Right lobe of liver (tissue), 6 donors: ENCODE data around the gene ATRIP. TPM values are rescaled to one million over a fixed set of nuclear protein-coding genes. Genes with fewer than 3 reads are reported as not detected.
"Not testable (repeated sequence)": the region's sequence is repeated elsewhere in the genome, so short reads cannot be mapped to it uniquely, and the experiment has no call there.

Experiments used
- ATAC-seq, 4 donors: fragments of 200-7000 bp; cut with Tn5 transposase; one replicate each; pipeline ENCODE4 v1.9.1; 2020; ENCODE audit warnings: mild to moderate bottlenecking in 4 of 4, moderate library complexity in 4 of 4
- DNase-seq, 3 donors: peaks; one replicate each; pipeline ENCODE4 v3.0.0-alpha.2; 2020
- H3K27ac ChIP-seq, 3 donors: fragments of 200-600 bp; one replicate each; pipeline ENCODE4 v1.8.0; 2022
- H3K27me3 ChIP-seq, 2 donors: fragments of 200-600 bp; one replicate each; pipeline ENCODE4 v1.8.0; 2022
- H3K36me3 ChIP-seq, 4 donors: fragments of 200-600 bp; sonication (generic) in 1 of 4; one replicate each; pipeline versions ENCODE4 v1.5.1 to v1.8.0; 2017 to 2022; ENCODE audit warnings: control low read depth in 1 of 4
- H3K4me1 ChIP-seq, 4 donors: fragments of 200-600 bp; sonication (generic) in 1 of 4; one replicate each; pipeline versions ENCODE4 v1.5.1 to v1.8.0; 2017 to 2022; ENCODE audit warnings: control low read depth in 1 of 4
- H3K4me3 ChIP-seq, 3 donors: fragments of 200-600 bp; one replicate each; pipeline ENCODE4 v1.8.0; 2022
- H3K9me3 ChIP-seq, 4 donors: fragments of 200-600 bp; sonication (generic) in 1 of 4; one replicate each; pipeline versions ENCODE4 v1.5.1 to v1.8.0; 2017 to 2022; ENCODE audit warnings: control low read depth in 1 of 4
- POLR2A ChIP-seq: fragments of 450-650 bp; IDR thresholded peaks from one replicate; pipeline ENCODE4 v1.6.1; 2017; ENCODE audit warnings: antibody characterized with exemption, mild to moderate bottlenecking
- WGBS: methylation state at CpG from one replicate; pipeline ENCODE4 v1.1.6; 2018; ENCODE audit warnings: low coverage, low lambda C conversion rate; ENCODE audit not compliant: insufficient coverage; ENCODE audit errors: missing lambda C conversion rate; 5-methylcytosine and 5-hydroxymethylcytosine counted together
- intact Hi-C, 2 donors: fragments of 100-400 bp; cut with DNase I; formaldehyde crosslinking; loops; one replicate each; pipeline versions ENCODE4 v1.11.2 to v1.14.1; 2022
- total RNA-seq, 6 experiments: library from RNA; depleted of rRNA in 2 of 6; stranded (reverse); fragments of >200 nt in 2 of 6; fragmentation: NEBNext Ultra II Directional in 3 of 6; extraction: Animal tissue kit (Norgen Biotek cat#: 25700) in 3 of 6; gene quantifications; one replicate each; pipeline versions ENCODE4 v1.1.0 to v1.2.4, GENCODE V29; 2016 to 2023
- TF ChIP-seq, protein P1 (sequence below), 4 donors: fragments of 200-600 bp in 3 of 4; fragments of 450-650 bp in 1 of 4; IDR thresholded peaks; one replicate each; pipeline versions ENCODE4 v1.5.1 to v1.8.0; 2016 to 2022; ENCODE audit warnings: antibody characterized with exemption in 4 of 4, mild to moderate bottlenecking in 2 of 4
- donor health status: DM: no; HTN: yes; CAD: no.
- donor health status: DM: no; HTN: no; CAD: no.
- donor health status: DM: no; HTN: no; CAD: no.
- donor health status: DM: no; HTN: yes; CAD: no.
- donor health status: DM: no; HTN: yes; CAD: no.

Gene ATRIP
- total RNA-seq, 6 experiments from 2014 or later = 2.4 to 4.5 (median 3.2) TPM

- Histone ChIP-seq H3K4me3 (no peak overlapping the region), H3K36me3 (peaks cover 0 to 59% (median 16%) of the 10 kb centered on the region in 4 donors), H3K27ac (no peak overlapping the region), H3K9me3 (no peaks in the 10 kb centered on the region), H3K4me1 (no peaks in the 10 kb centered on the region), H3K27me3 (no peaks in the 10 kb centered on the region)
- no peak for TF ChIP-seq POLR2A
- TF ChIP-seq, protein P1, sequence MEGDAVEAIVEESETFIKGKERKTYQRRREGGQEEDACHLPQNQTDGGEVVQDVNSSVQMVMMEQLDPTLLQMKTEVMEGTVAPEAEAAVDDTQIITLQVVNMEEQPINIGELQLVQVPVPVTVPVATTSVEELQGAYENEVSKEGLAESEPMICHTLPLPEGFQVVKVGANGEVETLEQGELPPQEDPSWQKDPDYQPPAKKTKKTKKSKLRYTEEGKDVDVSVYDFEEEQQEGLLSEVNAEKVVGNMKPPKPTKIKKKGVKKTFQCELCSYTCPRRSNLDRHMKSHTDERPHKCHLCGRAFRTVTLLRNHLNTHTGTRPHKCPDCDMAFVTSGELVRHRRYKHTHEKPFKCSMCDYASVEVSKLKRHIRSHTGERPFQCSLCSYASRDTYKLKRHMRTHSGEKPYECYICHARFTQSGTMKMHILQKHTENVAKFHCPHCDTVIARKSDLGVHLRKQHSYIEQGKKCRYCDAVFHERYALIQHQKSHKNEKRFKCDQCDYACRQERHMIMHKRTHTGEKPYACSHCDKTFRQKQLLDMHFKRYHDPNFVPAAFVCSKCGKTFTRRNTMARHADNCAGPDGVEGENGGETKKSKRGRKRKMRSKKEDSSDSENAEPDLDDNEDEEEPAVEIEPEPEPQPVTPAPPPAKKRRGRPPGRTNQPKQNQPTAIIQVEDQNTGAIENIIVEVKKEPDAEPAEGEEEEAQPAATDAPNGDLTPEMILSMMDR (IDR thresholded peaks at IDR 0.05) = no peak
- WGBS = 100% methylated on average over 3 of the region's 3 CpGs
- intact Hi-C loops = no loop called here
- ATAC-seq (no peak), DNase-seq (no peak)
Observed at GRCh38 chr3:48459331-48459730, 12.8 kb downstream of the ATRIP start.

DNA sequence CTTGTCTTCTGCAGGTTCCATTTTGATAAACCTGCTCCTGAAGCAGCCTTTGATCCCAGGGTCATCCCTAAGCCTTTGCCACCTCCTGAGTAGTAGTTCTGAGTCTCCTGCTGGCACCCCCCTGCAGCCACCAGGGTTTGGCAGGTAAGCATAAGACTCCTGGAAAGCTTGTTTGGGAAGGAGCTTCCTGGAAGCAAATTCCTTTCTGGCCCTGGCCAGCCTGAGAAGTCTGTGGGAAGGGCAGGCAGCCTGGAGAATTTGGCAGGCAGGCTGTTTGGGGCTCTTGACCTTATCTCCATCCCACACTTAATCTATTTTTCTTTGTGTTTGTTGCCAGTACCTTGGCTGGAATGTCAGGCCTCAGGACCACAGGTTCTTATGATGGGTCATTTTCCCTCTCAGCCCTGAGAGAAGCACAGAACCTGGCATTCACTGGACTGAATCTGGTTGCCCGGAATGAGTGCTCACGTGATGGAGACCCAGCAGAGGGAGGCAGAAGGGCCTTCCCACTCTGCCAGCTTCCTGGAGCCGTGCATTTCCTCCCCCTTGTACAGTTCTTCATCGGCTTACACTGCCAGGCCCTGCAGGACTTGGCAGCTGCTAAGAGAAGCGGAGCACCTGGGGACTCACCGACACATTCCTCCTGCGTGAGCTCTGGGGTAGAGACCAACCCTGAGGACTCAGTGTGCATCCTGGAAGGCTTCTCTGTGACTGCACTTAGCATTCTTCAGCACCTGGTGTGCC is 13.4 kb downstream of the ATRIP start:
- ATAC-seq = no peak
- Histone ChIP-seq H3K27ac (no peak overlapping the region), H3K9me3 (no peaks in the 10 kb centered on the region), H3K27me3 (no peaks in the 10 kb centered on the region), H3K4me3 (no peak overlapping the region), H3K4me1 (peaks cover 0 to under 1% (median 0%) of the 10 kb centered on the region in 4 donors), H3K36me3 (peaks cover 0 to 53% (median 14%) of the 10 kb centered on the region in 4 donors)
- no peak for TF ChIP-seq POLR2A
- TF ChIP-seq, protein P1 (IDR thresholded peaks at IDR 0.05) = no peak
- intact Hi-C loops = loop anchor here (5.0 kb wide), 1 partner anchor 92 kb away; no protein-coding TSS in a partner anchor
- no peak for DNase-seq
- WGBS = 64% methylated on average over 5 of the region's 7 CpGs

- Histone ChIP-seq H3K27ac (no peak overlapping the region), H3K27me3 (no peaks in the 10 kb centered on the region), H3K36me3 (peaks cover 0 to 49% (median 12%) of the 10 kb centered on the region in 4 donors), H3K9me3 (no peaks in the 10 kb centered on the region), H3K4me1 (peaks cover 0 to 5% (median 2%) of the 10 kb centered on the region in 4 donors), H3K4me3 (no peak overlapping the region)
- intact Hi-C loops = loop anchor here (5.0 kb wide), 1 partner anchor 92 kb away; no protein-coding TSS in a partner anchor
- no peak for ATAC-seq
- 100% methylated on average over 3 of the region's 3 CpGs for WGBS
- no peak for DNase-seq
- no peak for TF ChIP-seq POLR2A
- TF ChIP-seq, protein P1 (IDR thresholded peaks at IDR 0.05) = no peak
Observed at GRCh38 chr3:48460517-48460902, 14.0 kb downstream of the ATRIP start.

DNA sequence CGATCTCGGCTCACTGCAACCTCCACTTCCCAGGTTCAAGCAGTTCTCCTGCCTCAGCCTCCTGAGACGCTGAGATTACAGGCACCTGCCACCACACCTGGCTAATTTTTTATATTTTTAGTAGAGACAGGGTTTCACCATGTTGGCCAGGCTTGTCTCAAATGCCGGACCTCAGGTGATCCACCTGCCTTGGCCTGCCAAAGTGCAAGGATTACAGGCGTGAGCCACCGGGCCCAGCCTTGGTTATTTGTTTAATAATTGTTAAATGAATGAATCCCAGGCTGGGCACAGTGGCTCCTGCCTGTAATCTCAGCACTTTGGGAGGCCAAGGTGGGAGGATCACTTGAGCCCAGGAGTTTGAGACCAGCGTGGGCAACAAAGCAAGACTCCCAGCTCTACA is 15.2 kb downstream of the ATRIP start:
- 95% methylated on average over 4 of the region's 7 CpGs for WGBS
- Histone ChIP-seq H3K4me1 (peaks cover 0 to 18% (median 6%) of the 10 kb centered on the region in 4 donors), H3K36me3 (peaks cover 0 to 37% (median 12%) of the 10 kb centered on the region in 4 donors)
- H3K27ac ChIP-seq, H3K9me3 ChIP-seq, ATAC-seq, H3K27me3 ChIP-seq, H3K4me3 ChIP-seq, DNase-seq: not testable (repeated sequence)
- intact Hi-C loops = loop anchor here (5.0 kb wide), 1 partner anchor 91 kb away; no protein-coding TSS in a partner anchor

DNA sequence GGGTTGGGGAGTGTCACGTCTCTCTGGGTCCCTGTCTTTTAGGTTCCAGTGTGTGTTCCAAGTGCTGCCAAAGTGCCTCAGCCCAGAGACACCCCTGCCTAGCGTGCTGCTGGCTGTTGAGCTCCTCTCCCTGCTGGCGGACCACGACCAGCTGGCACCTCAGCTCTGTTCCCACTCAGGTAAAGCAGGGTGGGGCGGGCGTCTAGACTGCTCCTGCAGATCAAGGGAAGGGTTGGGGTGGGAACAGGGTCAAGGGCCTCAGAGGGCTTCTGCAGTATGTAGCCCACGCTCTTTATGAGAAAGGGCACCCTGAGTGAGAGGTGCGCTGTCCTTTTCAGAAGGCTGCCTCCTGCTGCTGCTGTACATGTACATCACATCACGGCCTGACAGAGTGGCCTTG is 17.2 kb downstream of the ATRIP start:
- Histone ChIP-seq H3K9me3 (no peaks in the 10 kb centered on the region), H3K4me1 (peaks cover 2 to 37% (median 20%) of the 10 kb centered on the region in 4 donors), H3K27me3 (no peaks in the 10 kb centered on the region), H3K36me3 (peaks cover 0 to 30% (median 10%) of the 10 kb centered on the region in 4 donors), H3K4me3 (no peak overlapping the region), H3K27ac (no peak overlapping the region)
- ATAC-seq (no peak), DNase-seq (no peak)
- WGBS = 76% methylated on average over 3 of the region's 9 CpGs
- TF ChIP-seq, protein P1 (IDR thresholded peaks at IDR 0.05) = no peak
- no peak for TF ChIP-seq POLR2A
- intact Hi-C loops = loop anchor here (5.0 kb wide), 1 partner anchor 89 kb away; no protein-coding TSS in a partner anchor
